Upper lobe of right lung (tissue), 1 donor: ENCODE measurements around the gene MYO1E. TPM values are rescaled to one million over a fixed set of nuclear protein-coding genes. Genes with fewer than 3 reads are reported as not detected.

ENCODE experiments used
- ATAC-seq: fragments of 200-7000 bp; cut with Tn5 transposase; one replicate; pipeline ENCODE4 v1.9.1; 2020; ENCODE audit warnings: mild to moderate bottlenecking, moderate library complexity
- DNase-seq: peaks from one replicate; pipeline ENCODE4 v3.0.0-alpha.2; 2020
- H3K27ac ChIP-seq: fragments of 200-600 bp; one replicate; pipeline ENCODE4 v1.8.0; 2022
- H3K27me3 ChIP-seq: fragments of 200-600 bp; one replicate; pipeline ENCODE4 v1.8.0; 2022; ENCODE audit warnings: mild to moderate bottlenecking
- H3K36me3 ChIP-seq: fragments of 200-600 bp; one replicate; pipeline ENCODE4 v1.8.0; 2022
- H3K4me1 ChIP-seq: fragments of 200-600 bp; one replicate; pipeline ENCODE4 v1.8.0; 2022
- H3K4me3 ChIP-seq: fragments of 200-600 bp; one replicate; pipeline ENCODE4 v1.8.0; 2022; ENCODE audit warnings: mild to moderate bottlenecking
- H3K9me3 ChIP-seq: fragments of 200-600 bp; one replicate; pipeline ENCODE4 v1.8.0; 2022
- intact Hi-C: fragments of 100-400 bp; cut with DNase I; formaldehyde crosslinking; loops from one replicate; pipeline ENCODE4 v1.11.0; 2022
- total RNA-seq: library from RNA; stranded (reverse); fragmentation: NEBNext Ultra II Directional; extraction: Animal tissue kit (Norgen Biotek cat#: 25700); gene quantifications from one replicate; pipeline ENCODE4 v1.2.1, GENCODE V29; 2021
- TF ChIP-seq, protein P1 (sequence below): fragments of 200-600 bp; IDR thresholded peaks from one replicate; pipeline ENCODE4 v1.8.0; 2022; ENCODE audit warnings: antibody characterized with exemption
- donor health status: DM: no; HTN: yes; CAD: no; lungs with severe emphysema.

MYO1E gene
- total RNA-seq, 1 donor from 2014 or later = 98.4 TPM

- no peak overlapping the region for H3K27ac ChIP-seq
- no peak for ATAC-seq
- intact Hi-C loops = no loop called here
Measured at GRCh38 chr15:59306520-59307164, 66.0 kb downstream of the MYO1E start.

GRCh38 chr15:59304807-59305206, 67.9 kb downstream of the MYO1E start:
- DNase-seq (no peak), ATAC-seq (no peak)
- Histone ChIP-seq H3K27me3 (no peaks in the 10 kb centered on the region), H3K27ac (no peak overlapping the region), H3K36me3 (no peaks in the 10 kb centered on the region), H3K9me3 (no peaks in the 10 kb centered on the region), H3K4me3 (no peak overlapping the region), H3K4me1 (peaks cover 26% of the 10 kb centered on the region)
- TF ChIP-seq, protein P1, sequence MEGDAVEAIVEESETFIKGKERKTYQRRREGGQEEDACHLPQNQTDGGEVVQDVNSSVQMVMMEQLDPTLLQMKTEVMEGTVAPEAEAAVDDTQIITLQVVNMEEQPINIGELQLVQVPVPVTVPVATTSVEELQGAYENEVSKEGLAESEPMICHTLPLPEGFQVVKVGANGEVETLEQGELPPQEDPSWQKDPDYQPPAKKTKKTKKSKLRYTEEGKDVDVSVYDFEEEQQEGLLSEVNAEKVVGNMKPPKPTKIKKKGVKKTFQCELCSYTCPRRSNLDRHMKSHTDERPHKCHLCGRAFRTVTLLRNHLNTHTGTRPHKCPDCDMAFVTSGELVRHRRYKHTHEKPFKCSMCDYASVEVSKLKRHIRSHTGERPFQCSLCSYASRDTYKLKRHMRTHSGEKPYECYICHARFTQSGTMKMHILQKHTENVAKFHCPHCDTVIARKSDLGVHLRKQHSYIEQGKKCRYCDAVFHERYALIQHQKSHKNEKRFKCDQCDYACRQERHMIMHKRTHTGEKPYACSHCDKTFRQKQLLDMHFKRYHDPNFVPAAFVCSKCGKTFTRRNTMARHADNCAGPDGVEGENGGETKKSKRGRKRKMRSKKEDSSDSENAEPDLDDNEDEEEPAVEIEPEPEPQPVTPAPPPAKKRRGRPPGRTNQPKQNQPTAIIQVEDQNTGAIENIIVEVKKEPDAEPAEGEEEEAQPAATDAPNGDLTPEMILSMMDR = no peak
- intact Hi-C loops = no loop called here

More at GRCh38 chr15:59306520-59307164, 66.0 kb downstream of the MYO1E start:
- DNase-seq = no peak
- Histone ChIP-seq H3K27me3 (no peaks in the 10 kb centered on the region), H3K4me3 (no peak overlapping the region), H3K4me1 (peaks cover 13% of the 10 kb centered on the region), H3K36me3 (no peaks in the 10 kb centered on the region), H3K9me3 (no peaks in the 10 kb centered on the region)
- TF ChIP-seq, protein P1 = no peak

DNA sequence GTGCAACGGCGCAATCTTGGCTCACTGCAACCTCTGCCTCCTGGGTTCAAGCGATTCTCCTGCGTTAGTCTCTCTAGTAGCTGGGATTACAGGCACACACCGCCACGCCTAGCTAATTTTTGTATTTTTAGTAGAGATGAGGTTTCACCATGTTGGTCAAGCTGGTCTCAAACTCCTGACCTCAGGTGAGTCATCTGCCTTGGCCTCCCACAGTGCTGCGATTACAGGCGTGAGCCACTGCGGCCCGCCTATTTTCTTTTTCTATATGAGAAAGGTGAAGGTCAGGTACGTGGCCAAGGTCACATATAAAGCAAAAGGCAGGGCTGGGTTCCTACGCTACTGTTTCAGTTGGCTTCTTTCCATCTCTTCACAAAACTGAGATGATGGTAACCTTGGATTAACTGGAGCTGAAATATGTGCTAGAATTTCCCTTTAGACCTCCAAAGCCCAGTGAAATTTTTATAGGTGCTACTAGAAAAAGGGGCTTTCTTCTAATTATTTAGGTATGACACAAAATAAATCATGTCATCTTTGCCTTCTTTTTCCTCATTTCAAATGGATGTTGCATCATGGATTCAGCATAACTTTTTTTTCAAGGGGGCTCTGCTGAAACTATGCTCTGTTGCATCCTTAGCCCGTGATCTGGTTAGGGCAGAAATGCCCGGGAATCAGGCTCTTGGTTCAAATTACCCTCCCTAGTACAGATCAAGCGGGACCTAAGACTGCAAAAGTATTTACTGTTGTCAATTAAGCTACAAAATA, 68.5 kb downstream of the MYO1E start:
- Histone ChIP-seq H3K27ac (no peak overlapping the region), H3K9me3 (no peaks in the 10 kb centered on the region), H3K4me3 (no peak overlapping the region), H3K4me1 (peaks cover 28% of the 10 kb centered on the region), H3K27me3 (no peaks in the 10 kb centered on the region), H3K36me3 (no peaks in the 10 kb centered on the region)
- ATAC-seq (no peak), DNase-seq (no peak)
- intact Hi-C loops = no loop called here
- TF ChIP-seq, protein P1 = no peak

DNA sequence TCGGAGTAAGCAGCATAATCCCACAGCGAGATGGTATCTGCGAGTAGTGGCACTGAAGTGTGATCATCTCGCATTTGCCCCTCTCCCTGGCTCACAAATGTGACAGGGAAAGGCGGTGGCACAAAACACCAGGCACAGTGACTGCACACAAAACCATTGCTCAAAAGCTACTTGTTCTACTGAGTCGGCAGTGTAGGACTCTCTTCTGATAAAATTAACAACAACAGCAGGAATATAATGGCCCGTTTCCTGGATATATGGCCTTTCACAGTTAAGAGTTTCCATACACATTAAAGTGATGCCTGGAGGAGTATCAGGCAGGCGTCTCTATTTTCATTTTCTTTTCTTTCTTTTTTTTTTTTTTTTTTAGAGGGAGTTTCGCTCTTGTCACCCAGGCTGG, 69.0 kb downstream of the MYO1E start:
- Histone ChIP-seq H3K4me1 (peaks cover 28% of the 10 kb centered on the region), H3K27me3 (no peaks in the 10 kb centered on the region), H3K36me3 (no peaks in the 10 kb centered on the region), H3K9me3 (no peaks in the 10 kb centered on the region), H3K4me3 (no peak overlapping the region), H3K27ac (no peak overlapping the region)
- TF ChIP-seq, protein P1 = no peak
- DNase-seq = no peak
- ATAC-seq = no peak
- intact Hi-C loops = no loop called here

GRCh38 chr15:59303136-59303535, 69.5 kb downstream of the MYO1E start:
- Histone ChIP-seq H3K4me3 (no peak overlapping the region), H3K27me3 (no peaks in the 10 kb centered on the region), H3K4me1 (peaks cover 28% of the 10 kb centered on the region), H3K9me3 (no peaks in the 10 kb centered on the region), H3K36me3 (no peaks in the 10 kb centered on the region), H3K27ac (no peak overlapping the region)
- TF ChIP-seq, protein P1 = no peak
- intact Hi-C loops = no loop called here
- ATAC-seq (no peak), DNase-seq (no peak)
